NCI-H446 (cell line): Measurements from ENCODE around the gene TEX53.
A peak's percentile ranks its signal among the peaks of the same experiment; 100 is the strongest.

Source experiments
- DNase-seq, 2 experiments: peaks; one replicate each; lab custom pipeline; 2025; lab: John Stamatoyannopoulos, UW

The TEX53 gene

GRCh38 chr9:114680259-114681001 lies 22.8 kb upstream of the TEX53 start:
- no peak for DNase-seq

GRCh38 chr9:114678795-114679194 lies 21.2 kb upstream of the TEX53 start:
- DNase-seq: no peak

GRCh38 chr9:114678130-114678529 lies 20.5 kb upstream of the TEX53 start:
- no peak for DNase-seq

DNA sequence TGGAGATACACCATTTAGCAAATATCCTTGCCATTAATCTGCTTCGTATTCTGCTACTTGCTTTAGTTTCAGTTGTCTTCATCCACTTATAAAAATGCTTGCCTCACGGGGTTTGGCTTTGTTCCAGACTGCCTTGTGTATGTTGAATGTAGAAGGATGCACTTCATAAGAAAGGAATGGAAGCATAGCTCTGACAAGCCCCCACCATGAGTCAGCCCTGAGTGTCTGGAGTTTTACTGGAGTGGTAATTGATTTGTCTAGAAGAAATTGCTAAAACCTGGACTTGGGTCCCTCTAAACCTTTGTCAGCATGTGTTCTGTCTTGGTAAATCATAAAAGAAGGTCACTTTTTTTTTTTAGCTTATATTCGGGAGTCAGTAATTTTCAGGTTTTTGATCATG lies 19.8 kb upstream of the TEX53 start:
- peak in 1 of 2 experiments; percentile 29 for DNase-seq

GRCh38 chr9:114676901-114677300 lies 19.3 kb upstream of the TEX53 start:
- DNase-seq: no peak

DNA sequence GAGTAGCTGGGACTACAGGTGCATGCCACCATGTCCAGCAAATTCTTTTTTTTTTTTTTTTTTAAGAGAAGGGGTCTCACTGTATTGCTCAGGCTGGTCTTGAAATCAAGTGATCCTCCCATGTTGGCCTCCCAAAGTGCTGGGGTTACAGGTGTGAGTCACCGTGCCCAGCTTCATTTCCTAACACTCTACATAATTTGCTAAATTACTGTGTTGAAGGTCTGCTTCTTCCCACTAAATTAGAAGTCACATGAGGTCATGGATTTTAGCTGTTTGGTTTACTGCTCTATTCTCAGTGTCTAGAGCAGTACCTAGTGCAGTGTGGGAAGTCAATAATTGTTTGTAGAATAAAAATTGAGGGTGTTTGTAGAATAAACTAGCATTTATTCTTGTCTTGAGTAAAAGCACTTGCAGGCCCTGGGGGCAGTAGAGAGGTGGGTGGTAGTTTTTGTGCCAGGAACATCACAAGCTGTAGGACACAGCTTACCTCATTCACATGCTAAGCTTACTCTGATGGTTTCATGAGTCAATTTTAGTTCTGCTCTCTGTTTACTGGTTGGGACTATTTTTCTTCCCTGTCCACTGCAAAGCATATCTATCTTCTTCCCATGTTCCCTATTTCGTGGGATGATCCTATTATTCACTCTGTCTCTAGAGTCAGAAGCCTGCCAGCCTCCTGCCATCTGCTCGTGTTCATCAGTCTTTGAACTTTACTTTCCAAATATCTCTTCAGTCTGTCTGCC lies 17.4 kb upstream of the TEX53 start:
- no peak for DNase-seq

DNA sequence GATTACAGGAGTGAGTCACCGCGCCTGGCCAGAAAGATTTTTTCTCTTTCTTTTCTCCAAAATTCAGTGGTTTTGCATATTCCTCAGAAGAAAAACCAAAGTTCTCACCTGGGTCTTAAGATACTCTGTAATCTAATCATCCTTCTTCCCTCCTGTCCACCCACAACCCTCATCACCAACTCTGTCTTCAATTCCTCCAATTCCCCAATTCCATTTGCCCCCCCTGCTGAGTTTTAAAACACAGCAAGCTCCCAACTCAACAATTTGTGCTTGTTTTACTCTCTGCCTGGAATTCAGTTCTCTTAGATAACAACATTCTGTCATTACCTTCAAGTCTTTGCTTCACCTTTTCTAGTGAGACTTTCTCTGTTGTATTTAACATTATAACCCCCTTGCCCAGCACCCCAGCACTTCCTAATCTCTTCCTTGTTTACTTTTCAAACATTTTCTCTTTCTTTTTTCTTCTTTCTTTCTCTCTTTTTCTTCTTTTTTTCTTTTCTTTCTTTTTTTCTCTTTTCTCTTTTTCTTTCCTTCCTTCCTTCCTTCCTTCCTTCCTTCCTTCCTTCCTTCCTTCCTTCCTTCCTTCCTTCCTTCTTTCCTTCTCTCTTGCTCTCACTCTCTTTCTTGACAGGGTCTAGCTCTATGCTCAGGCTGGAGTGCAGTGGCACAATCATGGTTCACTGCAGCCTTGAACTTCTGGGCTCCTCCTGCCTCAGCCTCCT lies 16.6 kb upstream of the TEX53 start:
- DNase-seq: no peak

DNA sequence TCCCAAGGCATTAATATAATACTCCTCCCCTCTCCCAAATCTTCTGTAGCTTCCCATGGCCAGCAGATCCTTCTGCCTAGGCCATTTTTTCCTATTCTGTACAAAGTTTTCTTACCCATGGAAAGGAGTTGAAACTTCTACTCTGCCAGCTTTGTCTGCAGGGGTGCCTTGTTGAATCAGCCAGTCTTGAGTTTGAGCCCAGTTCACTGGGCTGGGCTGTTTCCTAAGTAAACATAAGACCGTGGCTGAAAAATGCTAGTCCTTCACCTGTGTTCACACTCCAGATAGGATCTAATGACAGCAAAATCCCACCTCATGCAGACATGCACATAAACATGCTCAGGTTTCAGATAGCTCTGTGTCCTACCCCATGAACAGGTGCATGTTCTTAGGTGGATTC lies 14.0 kb upstream of the TEX53 start:
- DNase-seq: no peak

DNA sequence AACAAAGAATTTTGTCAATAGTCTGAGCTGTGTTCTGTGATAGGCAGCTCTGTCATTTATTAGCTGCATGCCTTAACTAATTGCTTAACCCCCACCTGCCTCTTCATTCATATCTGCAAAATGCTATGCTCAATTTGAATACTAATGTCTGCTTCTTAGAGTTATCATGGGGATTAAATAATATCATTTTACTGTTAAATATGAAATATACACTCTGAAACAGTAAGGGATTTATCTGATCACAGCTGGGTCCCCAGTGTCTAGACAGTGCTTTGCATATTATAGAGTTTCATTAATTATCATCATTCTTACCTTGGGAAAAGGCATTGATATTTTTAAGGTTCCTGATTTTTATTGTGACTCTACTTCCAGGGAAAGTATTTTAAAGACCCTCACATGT lies 12.4 kb upstream of the TEX53 start:
- no peak for DNase-seq

- no peak for DNase-seq
Observed at GRCh38 chr9:114668146-114668545, 10.5 kb upstream of the TEX53 start.

DNA sequence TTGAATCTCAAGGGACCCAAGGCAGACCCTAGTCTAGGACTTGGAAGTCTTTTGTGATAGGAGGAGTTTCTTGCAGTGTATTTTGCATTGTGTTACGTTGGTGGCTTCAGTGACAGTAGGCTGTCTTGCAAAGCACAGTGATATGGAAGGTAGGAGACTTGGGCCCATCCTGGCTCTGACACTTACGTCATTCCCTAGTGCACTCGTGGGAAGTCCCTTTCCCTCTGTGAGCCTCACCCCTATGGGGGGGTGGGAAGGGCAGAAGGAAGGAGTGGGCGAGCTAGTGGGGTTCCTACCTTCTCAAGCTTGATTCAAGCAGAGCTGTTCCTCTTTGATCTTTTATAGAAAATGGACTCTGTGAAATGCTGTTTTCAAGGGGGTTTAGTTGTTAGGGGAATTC lies 9.2 kb upstream of the TEX53 start:
- no peak for DNase-seq

GRCh38 chr9:114666401-114666800 lies 8.8 kb upstream of the TEX53 start:
- no peak for DNase-seq

GRCh38 chr9:114664181-114664580 lies 6.6 kb upstream of the TEX53 start:
- no peak for DNase-seq

GRCh38 chr9:114662081-114662989 lies 4.7 kb upstream of the TEX53 start:
- no peak for DNase-seq

DNA sequence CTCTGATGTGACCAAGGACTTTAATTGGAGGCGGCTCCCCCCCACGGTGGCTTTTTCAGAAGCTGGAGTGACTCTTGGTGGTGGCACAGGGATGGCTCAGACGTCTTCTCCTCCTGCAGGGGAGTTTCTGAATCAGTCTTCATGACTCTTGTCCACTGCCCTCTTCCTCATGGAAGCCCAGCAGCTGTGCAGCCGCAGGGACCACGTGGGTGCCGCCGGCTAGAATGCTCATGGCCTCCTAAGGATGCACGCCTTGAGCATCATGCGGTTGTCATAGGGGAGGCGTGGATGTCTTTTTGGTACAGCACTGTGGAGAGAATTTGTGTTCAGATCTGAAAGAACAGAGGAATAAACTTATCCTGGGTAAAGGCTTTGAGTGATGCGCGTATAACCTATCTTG lies 1.3 kb downstream of the TEX53 start:
- DNase-seq: no peak

DNA sequence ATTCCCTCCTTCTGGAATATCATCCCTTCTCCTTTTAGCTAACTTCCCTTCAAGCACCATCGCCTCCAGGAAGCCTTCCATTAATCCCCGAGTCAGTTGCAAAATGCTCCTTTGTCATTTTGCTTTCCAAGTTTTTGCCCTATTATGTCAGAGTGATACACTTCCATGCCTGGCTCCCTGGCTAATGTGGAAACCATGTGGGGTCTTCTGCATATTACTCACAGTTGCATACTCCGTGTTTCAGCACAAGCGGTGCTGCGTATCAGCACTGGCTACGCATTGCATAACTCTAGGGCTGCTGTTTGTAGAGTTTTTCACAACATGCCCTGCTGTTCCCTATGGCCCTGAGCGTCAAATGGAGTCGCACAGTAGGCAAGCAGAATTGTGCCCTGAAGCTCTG lies 1.9 kb downstream of the TEX53 start:
- no peak for DNase-seq

GRCh38 chr9:114653556-114654159 lies 3.9 kb downstream of the TEX53 start:
- DNase-seq: peak; percentile 18 to 50

GRCh38 chr9:114652776-114653555 lies 4.6 kb downstream of the TEX53 start:
- DNase-seq: no peak

DNA sequence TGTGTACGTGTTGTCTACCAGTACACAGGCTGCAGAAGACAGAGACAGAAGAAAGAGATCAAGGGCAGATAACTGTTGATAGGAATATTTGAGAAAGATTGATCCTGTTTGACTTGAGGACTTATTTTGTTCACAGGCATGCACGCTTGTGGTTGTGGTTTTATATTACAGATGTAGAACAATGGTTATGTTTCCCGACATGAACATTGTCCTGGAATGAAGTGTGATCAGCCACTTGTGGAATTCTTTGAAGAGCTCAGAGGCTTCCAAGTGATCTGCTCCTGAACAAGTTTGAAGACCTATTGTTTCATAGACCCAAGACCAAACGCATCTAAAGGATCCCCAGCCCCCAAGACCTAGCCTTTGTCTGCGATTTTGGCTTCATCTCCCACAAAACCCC lies 13.7 kb downstream of the TEX53 start:
- no peak for DNase-seq

- no peak for DNase-seq
Observed at GRCh38 chr9:114643001-114643400, 14.6 kb downstream of the TEX53 start.

GRCh38 chr9:114641967-114642366 lies 15.6 kb downstream of the TEX53 start:
- DNase-seq: no peak
